ENCODE measurements around the gene NAA38. TPM values are rescaled to one million over a fixed set of nuclear protein-coding genes. Genes with fewer than 3 reads are reported as not detected.

Gene NAA38
- total RNA-seq, 1 experiment from 2014 or later: 50.2 TPM

- Mint-ChIP-seq H3K27ac (no peak overlapping the region), H3K36me3 (ENCODE audit: insufficient read depth in 1 of 3, low read depth in 3 of 3) (peaks cover 2 to 11% (median 9%) of the 10 kb centered on the region in 3 experiments; a peak in 5 of 7 replicates), H3K4me1 (peaks cover 44 to 56% of the 10 kb centered on the region in 2 experiments), H3K4me3 (peak overlapping the region in 1 of 2 experiments; percentile 89; a peak in 2 of 5 replicates), H3K27me3 (ENCODE audit: low read depth) (peaks cover 30% of the 10 kb centered on the region), H3K9me3 (no peaks in the 10 kb centered on the region; a peak in 1 of 5 replicates)
- no peak overlapping the region for H2BK120ac ChIP-seq (ENCODE audit: low read depth, low read length, poor library complexity, severe bottlenecking)
- no peaks in the 10 kb centered on the region; the same call in 1 of the 2 replicates for H3K4me1 ChIP-seq (ENCODE audit: insufficient read depth, low read length)
- no peak overlapping the region for H3K14ac ChIP-seq (ENCODE audit: insufficient read depth, low read length)
- no peak overlapping the region for H4K8ac ChIP-seq (replicated peaks; ENCODE audit: insufficient read length, low read depth, low read length)
- H4K91ac ChIP-seq (ENCODE audit: insufficient read length, low read depth, low read length): no peak overlapping the region
- no peak overlapping the region for H3K23ac ChIP-seq (ENCODE audit: insufficient read length, low read depth, low read length)
- no peaks in the 10 kb centered on the region for H4K20me1 ChIP-seq (ENCODE audit: control insufficient read depth, insufficient read depth, insufficient read length)
- no peak overlapping the region for H4K5ac ChIP-seq (ENCODE audit: insufficient read length, low read depth, low read length)
- no peaks in the 10 kb centered on the region for H3K9me3 ChIP-seq (ENCODE audit: control insufficient read depth, low read depth, low read length)
- H3T11ph ChIP-seq (ENCODE audit: low read length): no peak overlapping the region
- H3K79me1 ChIP-seq (ENCODE audit: insufficient read depth, low read depth, low read length, poor library complexity, severe bottlenecking): no peaks in the 10 kb centered on the region
- H3K23me2 ChIP-seq (ENCODE audit: insufficient read length, low read depth, low read length, poor library complexity, severe bottlenecking): peaks cover 49% of the 10 kb centered on the region
- no peak overlapping the region for H3K56ac ChIP-seq (ENCODE audit: insufficient read length, low read depth, low read length)
- TF ChIP-seq CTCF (conservative IDR thresholded peaks at IDR 0.05): no peak
- H2AFZ ChIP-seq (ENCODE audit: low read length): no peak overlapping the region
- H3K79me2 ChIP-seq (ENCODE audit: insufficient read depth, low read length): no peaks in the 10 kb centered on the region
- H3K18ac ChIP-seq (ENCODE audit: insufficient read length, low read depth, low read length): no peak overlapping the region
- no peak overlapping the region for H2AK5ac ChIP-seq (ENCODE audit: insufficient read length, low read length)
- H3K4ac ChIP-seq (ENCODE audit: low read depth, low read length): no peak overlapping the region
- WGBS (ENCODE audit: extremely low coverage, insufficient read length, low lambda C conversion rate): no CpG with 5 or more reads among the region's 2 CpGs
- H2BK12ac ChIP-seq (ENCODE audit: insufficient read length, low read depth, low read length): no peak overlapping the region
- no peak overlapping the region for H2BK5ac ChIP-seq (ENCODE audit: insufficient read length, low read length)
- no peak overlapping the region for H2BK15ac ChIP-seq (ENCODE audit: low read depth, low read length)
- no peak overlapping the region for H3K9ac ChIP-seq (ENCODE audit: extremely low read depth, insufficient read length, low read length)
- H2BK20ac ChIP-seq (ENCODE audit: low read depth, low read length, poor library complexity, severe bottlenecking): no peak overlapping the region
- no peak overlapping the region for H3K27ac ChIP-seq (ENCODE audit: insufficient read length, low read depth, low read length)
- no peak overlapping the region for H3K4me2 ChIP-seq (ENCODE audit: insufficient read depth, insufficient read length, low read length)
- no peak for DNase-seq
- peaks cover 28% of the 10 kb centered on the region; the same call in 1 of the 2 replicates for H3K27me3 ChIP-seq (ENCODE audit: insufficient read depth, low read length)
Observed at GRCh38 chr17:7839876-7840261, 17.5 kb downstream of the NAA38 start.

Data from H9 (cell line).